ENCODE data around the gene SLC1A5. TPM values are rescaled to one million over a fixed set of nuclear protein-coding genes. Genes with fewer than 3 reads are reported as not detected.
"Not testable (repeated sequence)": the region's sequence is repeated elsewhere in the genome, so short reads cannot be mapped to it uniquely, and the experiment has no call there.

Gene SLC1A5
- total RNA-seq, 1 experiment from 2014 or later = 116 TPM

- no peak overlapping the region for H2AFZ ChIP-seq (ENCODE audit: low read length)
- H3K4me1 ChIP-seq (ENCODE audit: low read length) = no peaks in the 10 kb centered on the region
- H4K20me1 ChIP-seq (ENCODE audit: insufficient read depth, low read depth, low read length) = peaks cover 9% of the 10 kb centered on the region
- no peaks in the 10 kb centered on the region for H3K79me2 ChIP-seq (ENCODE audit: low read length)
- no peak overlapping the region for H3K4me2 ChIP-seq (ENCODE audit: low read depth, low read length, poor library complexity, severe bottlenecking)
- H3K27me3 ChIP-seq (ENCODE audit: low read length) = no peaks in the 10 kb centered on the region
- H3K9me2 ChIP-seq (replicated peaks; ENCODE audit: insufficient read depth, low read length) = no peaks in the 10 kb centered on the region
- DNase-seq = peak; percentile 52
- no peak overlapping the region for H3K27ac ChIP-seq (ENCODE audit: low read length)
- H3K36me3 ChIP-seq (ENCODE audit: insufficient read depth, low read length) = peaks cover 21% of the 10 kb centered on the region
- H3K4me3 ChIP-seq (ENCODE audit: low read length) = no peak overlapping the region
- no peak overlapping the region for H3K9ac ChIP-seq (ENCODE audit: low read length)
- no peaks in the 10 kb centered on the region for H3K9me3 ChIP-seq (ENCODE audit: low read length)
Observed at GRCh38 chr19:46772170-46773017, 16.0 kb downstream of the SLC1A5 start.

GRCh38 chr19:46768746-46769145 lies 19.6 kb downstream of the SLC1A5 start:
- H3K4me3 ChIP-seq (ENCODE audit: low read length); H3K27me3 ChIP-seq (ENCODE audit: low read length); H3K9ac ChIP-seq (ENCODE audit: low read length); H3K4me2 ChIP-seq (ENCODE audit: low read depth, low read length, poor library complexity, severe bottlenecking); H3K79me2 ChIP-seq (ENCODE audit: low read length); H3K9me2 ChIP-seq (replicated peaks; ENCODE audit: insufficient read depth, low read length); H3K9me3 ChIP-seq (ENCODE audit: low read length); H4K20me1 ChIP-seq (ENCODE audit: insufficient read depth, low read depth, low read length); DNase-seq; H3K36me3 ChIP-seq (ENCODE audit: insufficient read depth, low read length); H3K4me1 ChIP-seq (ENCODE audit: low read length); H2AFZ ChIP-seq (ENCODE audit: low read length); H3K27ac ChIP-seq (ENCODE audit: low read length): not testable (repeated sequence)

GRCh38 chr19:46766569-46767317 lies 21.7 kb downstream of the SLC1A5 start:
- Histone ChIP-seq H4K20me1 (ENCODE audit: insufficient read depth, low read depth, low read length) (no peaks in the 10 kb centered on the region), H2AFZ (ENCODE audit: low read length) (no peak overlapping the region; the same call in 1 of the 2 replicates), H3K4me2 (ENCODE audit: low read depth, low read length, poor library complexity, severe bottlenecking) (no peak overlapping the region), H3K9me3 (ENCODE audit: low read length) (no peaks in the 10 kb centered on the region), H3K9ac (ENCODE audit: low read length) (no peak overlapping the region), H3K4me3 (ENCODE audit: low read length) (no peak overlapping the region), H3K4me1 (ENCODE audit: low read length) (no peaks in the 10 kb centered on the region), H3K79me2 (ENCODE audit: low read length) (no peaks in the 10 kb centered on the region), H3K27me3 (ENCODE audit: low read length) (no peaks in the 10 kb centered on the region), H3K27ac (ENCODE audit: low read length) (no peak overlapping the region), H3K36me3 (ENCODE audit: insufficient read depth, low read length) (no peaks in the 10 kb centered on the region), H3K9me2 (replicated peaks; ENCODE audit: insufficient read depth, low read length) (no peaks in the 10 kb centered on the region)
- peak; percentile 86 for DNase-seq

GRCh38 chr19:46764817-46765291 lies 23.5 kb downstream of the SLC1A5 start:
- Histone ChIP-seq H3K36me3 (ENCODE audit: insufficient read depth, low read length) (no peaks in the 10 kb centered on the region), H3K27me3 (ENCODE audit: low read length) (no peaks in the 10 kb centered on the region), H3K27ac (ENCODE audit: low read length) (no peak overlapping the region), H3K79me2 (ENCODE audit: low read length) (no peaks in the 10 kb centered on the region), H3K9me3 (ENCODE audit: low read length) (no peaks in the 10 kb centered on the region), H2AFZ (ENCODE audit: low read length) (no peak overlapping the region), H3K4me2 (ENCODE audit: low read depth, low read length, poor library complexity, severe bottlenecking) (no peak overlapping the region), H3K4me3 (ENCODE audit: low read length) (no peak overlapping the region), H3K9ac (ENCODE audit: low read length) (no peak overlapping the region), H4K20me1 (ENCODE audit: insufficient read depth, low read depth, low read length) (no peaks in the 10 kb centered on the region), H3K9me2 (replicated peaks; ENCODE audit: insufficient read depth, low read length) (no peaks in the 10 kb centered on the region), H3K4me1 (ENCODE audit: low read length) (no peaks in the 10 kb centered on the region)
- no peak for DNase-seq

- no peak for DNase-seq
- no peaks in the 10 kb centered on the region for H3K36me3 ChIP-seq (ENCODE audit: insufficient read depth, low read length)
- H3K9me2 ChIP-seq (replicated peaks; ENCODE audit: insufficient read depth, low read length) = no peaks in the 10 kb centered on the region
- H3K4me1 ChIP-seq (ENCODE audit: low read length) = no peaks in the 10 kb centered on the region
- H4K20me1 ChIP-seq (ENCODE audit: insufficient read depth, low read depth, low read length) = no peaks in the 10 kb centered on the region
- no peaks in the 10 kb centered on the region for H3K79me2 ChIP-seq (ENCODE audit: low read length)
- no peak overlapping the region for H3K4me3 ChIP-seq (ENCODE audit: low read length)
- no peaks in the 10 kb centered on the region for H3K9me3 ChIP-seq (ENCODE audit: low read length)
- no peak overlapping the region for H2AFZ ChIP-seq (ENCODE audit: low read length)
- no peak overlapping the region for H3K9ac ChIP-seq (ENCODE audit: low read length)
- no peaks in the 10 kb centered on the region for H3K27me3 ChIP-seq (ENCODE audit: low read length)
- H3K27ac ChIP-seq (ENCODE audit: low read length) = no peak overlapping the region
- H3K4me2 ChIP-seq (ENCODE audit: low read depth, low read length, poor library complexity, severe bottlenecking) = no peak overlapping the region
Observed at GRCh38 chr19:46762245-46762890, 26.0 kb downstream of the SLC1A5 start.

- no peaks in the 10 kb centered on the region for H3K36me3 ChIP-seq (ENCODE audit: insufficient read depth, low read length)
- no peaks in the 10 kb centered on the region for H4K20me1 ChIP-seq (ENCODE audit: insufficient read depth, low read depth, low read length)
- no peak for DNase-seq
- no peaks in the 10 kb centered on the region for H3K4me1 ChIP-seq (ENCODE audit: low read length)
- H3K9ac ChIP-seq (ENCODE audit: low read length) = no peak overlapping the region
- no peak overlapping the region for H2AFZ ChIP-seq (ENCODE audit: low read length)
- H3K27me3 ChIP-seq (ENCODE audit: low read length) = no peaks in the 10 kb centered on the region
- no peak overlapping the region for H3K27ac ChIP-seq (ENCODE audit: low read length)
- no peak overlapping the region for H3K4me2 ChIP-seq (ENCODE audit: low read depth, low read length, poor library complexity, severe bottlenecking)
- no peaks in the 10 kb centered on the region for H3K79me2 ChIP-seq (ENCODE audit: low read length)
- no peaks in the 10 kb centered on the region for H3K9me2 ChIP-seq (replicated peaks; ENCODE audit: insufficient read depth, low read length)
- no peaks in the 10 kb centered on the region for H3K9me3 ChIP-seq (ENCODE audit: low read length)
- no peak overlapping the region for H3K4me3 ChIP-seq (ENCODE audit: low read length)
Observed at GRCh38 chr19:46761418-46761831, 27.0 kb downstream of the SLC1A5 start.

- not testable (repeated sequence) for H3K4me1 ChIP-seq (ENCODE audit: low read length); H3K79me2 ChIP-seq (ENCODE audit: low read length); H3K9me2 ChIP-seq (replicated peaks; ENCODE audit: insufficient read depth, low read length); H3K27me3 ChIP-seq (ENCODE audit: low read length); DNase-seq; H3K9ac ChIP-seq (ENCODE audit: low read length); H2AFZ ChIP-seq (ENCODE audit: low read length); H3K36me3 ChIP-seq (ENCODE audit: insufficient read depth, low read length); H3K4me2 ChIP-seq (ENCODE audit: low read depth, low read length, poor library complexity, severe bottlenecking); H4K20me1 ChIP-seq (ENCODE audit: insufficient read depth, low read depth, low read length); H3K27ac ChIP-seq (ENCODE audit: low read length); H3K4me3 ChIP-seq (ENCODE audit: low read length); H3K9me3 ChIP-seq (ENCODE audit: low read length)
Observed at GRCh38 chr19:46760897-46761296, 27.5 kb downstream of the SLC1A5 start.

- H3K9me2 ChIP-seq (replicated peaks; ENCODE audit: insufficient read depth, low read length) = no peaks in the 10 kb centered on the region
- no peak overlapping the region for H3K27ac ChIP-seq (ENCODE audit: low read length)
- no peak overlapping the region for H3K4me3 ChIP-seq (ENCODE audit: low read length)
- no peak for DNase-seq
- no peak overlapping the region for H2AFZ ChIP-seq (ENCODE audit: low read length)
- no peaks in the 10 kb centered on the region for H4K20me1 ChIP-seq (ENCODE audit: insufficient read depth, low read depth, low read length)
- H3K9me3 ChIP-seq (ENCODE audit: low read length) = no peaks in the 10 kb centered on the region
- H3K36me3 ChIP-seq (ENCODE audit: insufficient read depth, low read length) = no peaks in the 10 kb centered on the region
- no peak overlapping the region for H3K4me2 ChIP-seq (ENCODE audit: low read depth, low read length, poor library complexity, severe bottlenecking)
- H3K9ac ChIP-seq (ENCODE audit: low read length) = no peak overlapping the region
- H3K27me3 ChIP-seq (ENCODE audit: low read length) = no peaks in the 10 kb centered on the region
- no peaks in the 10 kb centered on the region for H3K4me1 ChIP-seq (ENCODE audit: low read length)
- no peaks in the 10 kb centered on the region for H3K79me2 ChIP-seq (ENCODE audit: low read length)
Observed at GRCh38 chr19:46760363-46760762, 28.0 kb downstream of the SLC1A5 start.
